Endothelial cell of umbilical vein (primary cell): ENCODE data around the gene CEP164. TPM values are rescaled to one million over a fixed set of nuclear protein-coding genes. Genes with fewer than 3 reads are reported as not detected.

Source experiments
- BruUV-seq: library from RNA; stranded (reverse); fragments of 400-500 nt; replicated peaks from 2 replicates; lab custom pipeline; 2021; lab: Mats Ljungman, UMichigan
- CTCF ChIA-PET: fragments of 300-600, 350-600 bp; sonication (Branson Sonifier 250); formaldehyde crosslinking; loops from one replicate; lab custom pipeline; 2021; ENCODE audit warnings: antibody characterized with exemption, inconsistent platforms; lab: Charles Lee
- POLR2A ChIA-PET: fragments of 300-600, 350-600 bp; sonication (Branson Sonifier 250); formaldehyde crosslinking; loops from one replicate; lab custom pipeline; 2021; ENCODE audit warnings: antibody characterized with exemption, inconsistent platforms; lab: Charles Lee
- DNase-seq: peaks from one replicate; pipeline ENCODE4 v3.0.0-alpha.2; 2011; ENCODE audit warnings: low read depth, low spot score
- FAIRE-seq: peaks from 2 replicates; lab custom pipeline; 2011; peaks lifted over from hg19 to GRCh38; lab: Jason Lieb, UNC
- H2AFZ ChIP-seq: 2 replicates; pipeline ENCODE4 v1.6.0; 2012; ENCODE audit warnings: low read depth, low read length, control low read depth, inconsistent platforms
- H3K27ac ChIP-seq: 2 replicates; pipeline ENCODE4 v1.5.1; 2011; ENCODE audit warnings: low read depth, mild to moderate bottlenecking, control low read depth, low read length, moderate library complexity; ENCODE audit not compliant: insufficient read depth
- H3K27me3 ChIP-seq, 2 experiments: 2 replicates each; pipeline versions ENCODE4 v1.6.0 to v1.6.1; 2011; ENCODE audit warnings: low read length in 2 of 2, mixed read lengths in 1 of 2; ENCODE audit not compliant: control insufficient read depth in 2 of 2, insufficient read depth in 2 of 2
- H3K36me3 ChIP-seq, 2 experiments: 2 replicates in 1 of 2; 3 replicates in 1 of 2; pipeline ENCODE4 v1.5.1; 2011; ENCODE audit warnings: low read length in 2 of 2, mild to moderate bottlenecking in 1 of 2, moderate library complexity in 1 of 2; ENCODE audit not compliant: control insufficient read depth in 2 of 2, insufficient read depth in 2 of 2; ENCODE audit errors: extremely low read depth in 1 of 2
- H3K4me1 ChIP-seq: 3 replicates; pipeline ENCODE4 v1.5.1; 2011; ENCODE audit warnings: mild to moderate bottlenecking, low read length; ENCODE audit not compliant: control insufficient read depth, insufficient read depth; ENCODE audit errors: extremely low read depth
- H3K4me2 ChIP-seq: 2 replicates; pipeline ENCODE4 v1.6.1; 2011; ENCODE audit warnings: low read length, control low read depth, mixed read lengths; ENCODE audit not compliant: insufficient read depth
- H3K4me3 ChIP-seq, 3 experiments: fragments of 200-600 bp in 1 of 3; sonication (generic), shearing (Covaris generic) in 1 of 3; replicated peaks in 1 of 3; 2 replicates each; pipeline ENCODE4 v1.5.1; 2011 to 2016; ENCODE audit warnings: control low read depth in 3 of 3, low read length in 3 of 3, mild to moderate bottlenecking in 2 of 3, inconsistent platforms in 1 of 3, low read depth in 1 of 3, moderate library complexity in 1 of 3; ENCODE audit not compliant: insufficient read depth in 1 of 3
- H3K79me2 ChIP-seq: 2 replicates; pipeline ENCODE4 v1.6.0; 2012; ENCODE audit warnings: low read length, inconsistent platforms; ENCODE audit not compliant: control insufficient read depth, insufficient read depth
- H3K9ac ChIP-seq: replicated peaks from 2 replicates; pipeline ENCODE3; 2011; ENCODE audit warnings: low read length, control low read depth; ENCODE audit not compliant: insufficient read depth; ENCODE audit errors: extremely low read depth
- H3K9me1 ChIP-seq: replicated peaks from 3 replicates; pipeline ENCODE4 v1.6.0; 2011; ENCODE audit warnings: mild to moderate bottlenecking, low read length; ENCODE audit not compliant: control insufficient read depth, insufficient read depth; ENCODE audit errors: extremely low read depth
- H3K9me3 ChIP-seq: replicated peaks from 2 replicates; pipeline ENCODE4 v1.5.1; 2012; ENCODE audit warnings: low read length, inconsistent platforms; ENCODE audit not compliant: control insufficient read depth, insufficient read depth
- H4K20me1 ChIP-seq: replicated peaks from 2 replicates; pipeline ENCODE3; 2011; ENCODE audit warnings: mild to moderate bottlenecking, low read length; ENCODE audit not compliant: control insufficient read depth, insufficient read depth; ENCODE audit errors: extremely low read depth
- EZH2 ChIP-seq: IDR thresholded peaks from 2 replicates; pipeline ENCODE4 v1.6.1; 2012; ENCODE audit warnings: borderline replicate concordance, low read depth, mild to moderate bottlenecking, moderate library complexity, low read length, inconsistent platforms; ENCODE audit not compliant: severe bottlenecking
- FOS ChIP-seq: IDR thresholded peaks from 2 replicates; pipeline ENCODE4 v1.6.1; 2011; ENCODE audit warnings: mild to moderate bottlenecking, low read length, moderate library complexity, borderline replicate concordance; ENCODE audit not compliant: insufficient read depth
- GATA2 ChIP-seq: IDR thresholded peaks from 2 replicates; pipeline ENCODE4 v1.7.0; 2011; ENCODE audit warnings: low read depth, mild to moderate bottlenecking, moderate library complexity, mixed read lengths, low read length; ENCODE audit not compliant: insufficient read length, insufficient read depth
- JUN ChIP-seq: IDR thresholded peaks from 2 replicates; pipeline ENCODE4 v1.6.1; 2011; ENCODE audit warnings: borderline replicate concordance, low read depth; ENCODE audit not compliant: insufficient read length, insufficient read depth
- MYC ChIP-seq: IDR thresholded peaks from one replicate; pipeline ENCODE4 v1.6.1; 2011; ENCODE audit warnings: mild to moderate bottlenecking, low read depth, low read length
- POLR2A ChIP-seq: IDR thresholded peaks from 2 replicates; pipeline ENCODE4 v1.6.1; 2012; ENCODE audit warnings: low read depth, mild to moderate bottlenecking, control low read depth, low read length
- POLR2AphosphoS5 ChIP-seq: IDR thresholded peaks from 2 replicates; pipeline ENCODE4 v1.6.1; 2012; ENCODE audit warnings: low read depth, mild to moderate bottlenecking, control low read depth, low read length, moderate library complexity; ENCODE audit not compliant: insufficient read depth
- dilution Hi-C: fragments of 300-500 bp; cut with MboI; formaldehyde crosslinking; loops from one replicate; pipeline ENCODE4 v1.15.0; 2019; ENCODE audit warnings: low sequenced_read_pairs; ENCODE audit not compliant: extremely low pct_ligation_motif_present
- intact Hi-C: fragments of 100-400 bp; cut with micrococcal nuclease; formaldehyde crosslinking; loops from one replicate; pipeline ENCODE4 v1.10.0; 2022
- polyA plus RNA-seq, 4 experiments: library from polyadenylated mRNA; depleted of rRNA in 3 of 4; stranded (reverse) in 3 of 4; unstranded in 1 of 4; fragments of >200 nt; gene quantifications; 2 replicates each; pipeline versions ENCODE4 v1.2.1 to v1.2.3, GENCODE V29; 2011 to 2012; ENCODE audit warnings: missing spikeins in 1 of 4
- total RNA-seq: library from RNA; stranded (reverse); gene quantifications from 2 replicates; pipeline ENCODE4 v1.2.3, GENCODE V29; 2021
- TF ChIP-seq, protein P1 (sequence below), 2 donors: IDR thresholded peaks; 1 replicate in 1 of 2; 2 replicates in 1 of 2; pipeline ENCODE4 v1.5.1; 2011; ENCODE audit warnings: low read length in 2 of 2, mild to moderate bottlenecking in 2 of 2, moderate library complexity in 2 of 2, control low read depth in 1 of 2, inconsistent platforms in 1 of 2, low read depth in 1 of 2; ENCODE audit not compliant: insufficient read depth in 1 of 2; ENCODE audit errors: extremely low read depth in 1 of 2
- TF ChIP-seq, protein P2 (sequence below): IDR thresholded peaks from 2 replicates; pipeline ENCODE4 v1.6.1; 2011; ENCODE audit not compliant: insufficient read depth, insufficient read length

The CEP164 gene
- total and polyA plus RNA-seq, 2 donors (not counting 3 experiments of a cell fraction or from before 2014, with no cell fraction given) = 22.7 to 48.4 TPM

- Histone ChIP-seq H3K36me3 (no peaks in the 10 kb centered on the region), H3K79me2 (no peaks in the 10 kb centered on the region), H3K27ac (no peak overlapping the region), H3K27me3 (no peaks in the 10 kb centered on the region), H3K9me1 (no peaks in the 10 kb centered on the region), H3K4me2 (no peak overlapping the region), H3K9ac (no peak overlapping the region), H2AFZ (no peak overlapping the region), H4K20me1 (no peaks in the 10 kb centered on the region), H3K4me3 (no peak overlapping the region), H3K9me3 (no peaks in the 10 kb centered on the region), H3K4me1 (no peaks in the 10 kb centered on the region)
- dilution Hi-C loops (no loop called here), intact Hi-C loops (no loop called here)
- CTCF ChIA-PET = no interaction called here
- DNase-seq (no peak), FAIRE-seq (no peak)
- TF ChIP-seq GATA2 (no peak), JUN (no peak), EZH2 (no peak), POLR2A (no peak), MYC (no peak), POLR2AphosphoS5 (no peak), FOS (no peak)
- TF ChIP-seq, protein P1, sequence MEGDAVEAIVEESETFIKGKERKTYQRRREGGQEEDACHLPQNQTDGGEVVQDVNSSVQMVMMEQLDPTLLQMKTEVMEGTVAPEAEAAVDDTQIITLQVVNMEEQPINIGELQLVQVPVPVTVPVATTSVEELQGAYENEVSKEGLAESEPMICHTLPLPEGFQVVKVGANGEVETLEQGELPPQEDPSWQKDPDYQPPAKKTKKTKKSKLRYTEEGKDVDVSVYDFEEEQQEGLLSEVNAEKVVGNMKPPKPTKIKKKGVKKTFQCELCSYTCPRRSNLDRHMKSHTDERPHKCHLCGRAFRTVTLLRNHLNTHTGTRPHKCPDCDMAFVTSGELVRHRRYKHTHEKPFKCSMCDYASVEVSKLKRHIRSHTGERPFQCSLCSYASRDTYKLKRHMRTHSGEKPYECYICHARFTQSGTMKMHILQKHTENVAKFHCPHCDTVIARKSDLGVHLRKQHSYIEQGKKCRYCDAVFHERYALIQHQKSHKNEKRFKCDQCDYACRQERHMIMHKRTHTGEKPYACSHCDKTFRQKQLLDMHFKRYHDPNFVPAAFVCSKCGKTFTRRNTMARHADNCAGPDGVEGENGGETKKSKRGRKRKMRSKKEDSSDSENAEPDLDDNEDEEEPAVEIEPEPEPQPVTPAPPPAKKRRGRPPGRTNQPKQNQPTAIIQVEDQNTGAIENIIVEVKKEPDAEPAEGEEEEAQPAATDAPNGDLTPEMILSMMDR (IDR thresholded peaks at IDR 0.05; ENCODE audit: extremely low read depth in 1 of 2, insufficient read depth in 1 of 2, low read depth in 1 of 2, low read length in 2 of 2) = no peak
- TF ChIP-seq, protein P2, sequence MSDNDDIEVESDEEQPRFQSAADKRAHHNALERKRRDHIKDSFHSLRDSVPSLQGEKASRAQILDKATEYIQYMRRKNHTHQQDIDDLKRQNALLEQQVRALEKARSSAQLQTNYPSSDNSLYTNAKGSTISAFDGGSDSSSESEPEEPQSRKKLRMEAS = no peak
- no TSS peak for BruUV-seq
- POLR2A ChIA-PET = no interaction called here
Observed at GRCh38 chr11:117434481-117434880, 106.8 kb downstream of the CEP164 start.
